Measurements from ENCODE around the gene SPDYE4. TPM values are rescaled to one million over a fixed set of nuclear protein-coding genes. Genes with fewer than 3 reads are reported as not detected.

Gene SPDYE4
- total RNA-seq, 1 donor from 2014 or later: not detected

GRCh38 chr17:8776248-8776647, 17.9 kb upstream of the SPDYE4 start:
- Histone ChIP-seq H3K4me3 (ENCODE audit: insufficient read depth, low read depth, low read length) (no peak overlapping the region), H2AFZ (ENCODE audit: low read depth, low read length) (no peak overlapping the region), H3K4me1 (ENCODE audit: insufficient read depth, low read length) (no peaks in the 10 kb centered on the region), H3K36me3 (ENCODE audit: insufficient read depth, low read length) (no peaks in the 10 kb centered on the region), H3K4me2 (ENCODE audit: low read length) (no peak overlapping the region), H4K20me1 (ENCODE audit: insufficient read depth, low read length) (no peaks in the 10 kb centered on the region), H3K9me3 (ENCODE audit: insufficient read depth, low read depth, low read length) (no peaks in the 10 kb centered on the region), H3K9ac (ENCODE audit: low read length) (no peak overlapping the region), H3K79me2 (ENCODE audit: insufficient read depth, low read length) (no peaks in the 10 kb centered on the region), H3K27me3 (ENCODE audit: insufficient read depth, low read length) (peaks cover 5% of the 10 kb centered on the region), H3K27ac (ENCODE audit: low read depth, low read length) (no peak overlapping the region)
- Mint-ChIP-seq H3K4me1 (ENCODE audit: low read depth, unreplicated experiment) (no peaks in the 10 kb centered on the region), H3K36me3 (ENCODE audit: low read depth, unreplicated experiment) (no peaks in the 10 kb centered on the region), H3K4me3 (ENCODE audit: unreplicated experiment) (no peak overlapping the region), H3K27me3 (ENCODE audit: low read depth, unreplicated experiment) (peaks cover 4% of the 10 kb centered on the region), H3K9me3 (ENCODE audit: unreplicated experiment) (peaks cover 1% of the 10 kb centered on the region), H3K27ac (ENCODE audit: unreplicated experiment) (no peak overlapping the region)
- DNase-seq (ENCODE audit: low read depth): no peak
- no peak for FAIRE-seq
- TF ChIP-seq EZH2 (IDR thresholded peaks at IDR 0.05; ENCODE audit: insufficient read depth, low read length) (no peak), CTCF (IDR thresholded peaks at IDR 0.05; ENCODE audit: insufficient read depth, low read depth, low read length) (no peak)

- no peak overlapping the region for H3K27ac Mint-ChIP-seq (ENCODE audit: unreplicated experiment)
- DNase-seq (ENCODE audit: low read depth) (peak; percentile 3), FAIRE-seq (no peak)
Observed at GRCh38 chr17:8766731-8767130, 8.4 kb upstream of the SPDYE4 start.

More at GRCh38 chr17:8766731-8767130, 8.4 kb upstream of the SPDYE4 start:
- Histone ChIP-seq H2AFZ (ENCODE audit: low read depth, low read length) (no peak overlapping the region), H3K4me1 (ENCODE audit: insufficient read depth, low read length) (no peaks in the 10 kb centered on the region), H3K36me3 (ENCODE audit: insufficient read depth, low read length) (no peaks in the 10 kb centered on the region), H4K20me1 (ENCODE audit: insufficient read depth, low read length) (no peaks in the 10 kb centered on the region), H3K79me2 (ENCODE audit: insufficient read depth, low read length) (no peaks in the 10 kb centered on the region), H3K9ac (ENCODE audit: low read length) (no peak overlapping the region), H3K27ac (ENCODE audit: low read depth, low read length) (no peak overlapping the region), H3K4me2 (ENCODE audit: low read length) (no peak overlapping the region), H3K4me3 (ENCODE audit: insufficient read depth, low read depth, low read length) (no peak overlapping the region), H3K9me3 (ENCODE audit: insufficient read depth, low read depth, low read length) (peaks cover 3% of the 10 kb centered on the region), H3K27me3 (ENCODE audit: insufficient read depth, low read length) (no peaks in the 10 kb centered on the region)
- Mint-ChIP-seq H3K27me3 (ENCODE audit: low read depth, unreplicated experiment) (no peaks in the 10 kb centered on the region), H3K36me3 (ENCODE audit: low read depth, unreplicated experiment) (no peaks in the 10 kb centered on the region), H3K9me3 (ENCODE audit: unreplicated experiment) (peaks cover 13% of the 10 kb centered on the region), H3K4me1 (ENCODE audit: low read depth, unreplicated experiment) (no peaks in the 10 kb centered on the region), H3K4me3 (ENCODE audit: unreplicated experiment) (no peak overlapping the region)
- TF ChIP-seq CTCF (IDR thresholded peaks at IDR 0.05; ENCODE audit: insufficient read depth, low read depth, low read length): no peak
- TF ChIP-seq EZH2 (IDR thresholded peaks at IDR 0.05; ENCODE audit: insufficient read depth, low read length): no peak

Data from astrocyte (in vitro differentiated cells and primary cell).